Endothelial cell of umbilical vein (primary cell): Measurements from ENCODE around the gene THY1. TPM values are rescaled to one million over a fixed set of nuclear protein-coding genes. Genes with fewer than 3 reads are reported as not detected.

Experiments
- BruUV-seq: library from RNA; stranded (reverse); fragments of 400-500 nt; replicated peaks from 2 replicates; lab custom pipeline; 2021; lab: Mats Ljungman, UMichigan
- CTCF ChIA-PET: fragments of 300-600, 350-600 bp; sonication (Branson Sonifier 250); formaldehyde crosslinking; loops from one replicate; lab custom pipeline; 2021; ENCODE audit warnings: antibody characterized with exemption, inconsistent platforms; lab: Charles Lee
- POLR2A ChIA-PET: fragments of 300-600, 350-600 bp; sonication (Branson Sonifier 250); formaldehyde crosslinking; loops from one replicate; lab custom pipeline; 2021; ENCODE audit warnings: antibody characterized with exemption, inconsistent platforms; lab: Charles Lee
- DNase-seq: peaks from one replicate; pipeline ENCODE4 v3.0.0-alpha.2; 2011; ENCODE audit warnings: low read depth, low spot score
- FAIRE-seq: peaks from 2 replicates; lab custom pipeline; 2011; peaks lifted over from hg19 to GRCh38; lab: Jason Lieb, UNC
- H2AFZ ChIP-seq: 2 replicates; pipeline ENCODE4 v1.6.0; 2012; ENCODE audit warnings: low read depth, low read length, control low read depth, inconsistent platforms
- H3K27ac ChIP-seq: 2 replicates; pipeline ENCODE4 v1.5.1; 2011; ENCODE audit warnings: low read depth, mild to moderate bottlenecking, control low read depth, low read length, moderate library complexity; ENCODE audit not compliant: insufficient read depth
- H3K27me3 ChIP-seq, 2 experiments: 2 replicates each; pipeline versions ENCODE4 v1.6.0 to v1.6.1; 2011; ENCODE audit warnings: low read length in 2 of 2, mixed read lengths in 1 of 2; ENCODE audit not compliant: control insufficient read depth in 2 of 2, insufficient read depth in 2 of 2
- H3K36me3 ChIP-seq, 2 experiments: 2 replicates in 1 of 2; 3 replicates in 1 of 2; pipeline ENCODE4 v1.5.1; 2011; ENCODE audit warnings: low read length in 2 of 2, mild to moderate bottlenecking in 1 of 2, moderate library complexity in 1 of 2; ENCODE audit not compliant: control insufficient read depth in 2 of 2, insufficient read depth in 2 of 2; ENCODE audit errors: extremely low read depth in 1 of 2
- H3K4me1 ChIP-seq: 3 replicates; pipeline ENCODE4 v1.5.1; 2011; ENCODE audit warnings: mild to moderate bottlenecking, low read length; ENCODE audit not compliant: control insufficient read depth, insufficient read depth; ENCODE audit errors: extremely low read depth
- H3K4me2 ChIP-seq: 2 replicates; pipeline ENCODE4 v1.6.1; 2011; ENCODE audit warnings: low read length, control low read depth, mixed read lengths; ENCODE audit not compliant: insufficient read depth
- H3K4me3 ChIP-seq, 3 experiments: fragments of 200-600 bp in 1 of 3; sonication (generic), shearing (Covaris generic) in 1 of 3; replicated peaks in 1 of 3; 2 replicates each; pipeline ENCODE4 v1.5.1; 2011 to 2016; ENCODE audit warnings: control low read depth in 3 of 3, low read length in 3 of 3, mild to moderate bottlenecking in 2 of 3, inconsistent platforms in 1 of 3, low read depth in 1 of 3, moderate library complexity in 1 of 3; ENCODE audit not compliant: insufficient read depth in 1 of 3
- H3K79me2 ChIP-seq: 2 replicates; pipeline ENCODE4 v1.6.0; 2012; ENCODE audit warnings: low read length, inconsistent platforms; ENCODE audit not compliant: control insufficient read depth, insufficient read depth
- H3K9ac ChIP-seq: replicated peaks from 2 replicates; pipeline ENCODE3; 2011; ENCODE audit warnings: low read length, control low read depth; ENCODE audit not compliant: insufficient read depth; ENCODE audit errors: extremely low read depth
- H3K9me1 ChIP-seq: replicated peaks from 3 replicates; pipeline ENCODE4 v1.6.0; 2011; ENCODE audit warnings: mild to moderate bottlenecking, low read length; ENCODE audit not compliant: control insufficient read depth, insufficient read depth; ENCODE audit errors: extremely low read depth
- H3K9me3 ChIP-seq: replicated peaks from 2 replicates; pipeline ENCODE4 v1.5.1; 2012; ENCODE audit warnings: low read length, inconsistent platforms; ENCODE audit not compliant: control insufficient read depth, insufficient read depth
- H4K20me1 ChIP-seq: replicated peaks from 2 replicates; pipeline ENCODE3; 2011; ENCODE audit warnings: mild to moderate bottlenecking, low read length; ENCODE audit not compliant: control insufficient read depth, insufficient read depth; ENCODE audit errors: extremely low read depth
- CTCF ChIP-seq, 2 donors: IDR thresholded peaks; 1 replicate in 1 of 2; 2 replicates in 1 of 2; pipeline ENCODE4 v1.5.1; 2011; ENCODE audit warnings: low read length in 2 of 2, mild to moderate bottlenecking in 2 of 2, moderate library complexity in 2 of 2, control low read depth in 1 of 2, inconsistent platforms in 1 of 2, low read depth in 1 of 2; ENCODE audit not compliant: insufficient read depth in 1 of 2; ENCODE audit errors: extremely low read depth in 1 of 2
- EZH2 ChIP-seq: IDR thresholded peaks from 2 replicates; pipeline ENCODE4 v1.6.1; 2012; ENCODE audit warnings: borderline replicate concordance, low read depth, mild to moderate bottlenecking, moderate library complexity, low read length, inconsistent platforms; ENCODE audit not compliant: severe bottlenecking
- FOS ChIP-seq: IDR thresholded peaks from 2 replicates; pipeline ENCODE4 v1.6.1; 2011; ENCODE audit warnings: mild to moderate bottlenecking, low read length, moderate library complexity, borderline replicate concordance; ENCODE audit not compliant: insufficient read depth
- GATA2 ChIP-seq: IDR thresholded peaks from 2 replicates; pipeline ENCODE4 v1.7.0; 2011; ENCODE audit warnings: low read depth, mild to moderate bottlenecking, moderate library complexity, mixed read lengths, low read length; ENCODE audit not compliant: insufficient read length, insufficient read depth
- JUN ChIP-seq: IDR thresholded peaks from 2 replicates; pipeline ENCODE4 v1.6.1; 2011; ENCODE audit warnings: borderline replicate concordance, low read depth; ENCODE audit not compliant: insufficient read length, insufficient read depth
- MAX ChIP-seq: IDR thresholded peaks from 2 replicates; pipeline ENCODE4 v1.6.1; 2011; ENCODE audit not compliant: insufficient read depth, insufficient read length
- MYC ChIP-seq: IDR thresholded peaks from one replicate; pipeline ENCODE4 v1.6.1; 2011; ENCODE audit warnings: mild to moderate bottlenecking, low read depth, low read length
- POLR2A ChIP-seq: IDR thresholded peaks from 2 replicates; pipeline ENCODE4 v1.6.1; 2012; ENCODE audit warnings: low read depth, mild to moderate bottlenecking, control low read depth, low read length
- POLR2AphosphoS5 ChIP-seq: IDR thresholded peaks from 2 replicates; pipeline ENCODE4 v1.6.1; 2012; ENCODE audit warnings: low read depth, mild to moderate bottlenecking, control low read depth, low read length, moderate library complexity; ENCODE audit not compliant: insufficient read depth
- dilution Hi-C: fragments of 300-500 bp; cut with MboI; formaldehyde crosslinking; loops from one replicate; pipeline ENCODE4 v1.15.0; 2019; ENCODE audit warnings: low sequenced_read_pairs; ENCODE audit not compliant: extremely low pct_ligation_motif_present
- intact Hi-C: fragments of 100-400 bp; cut with micrococcal nuclease; formaldehyde crosslinking; loops from one replicate; pipeline ENCODE4 v1.10.0; 2022
- polyA plus RNA-seq, 4 experiments: library from polyadenylated mRNA; depleted of rRNA in 3 of 4; stranded (reverse) in 3 of 4; unstranded in 1 of 4; fragments of >200 nt; gene quantifications; 2 replicates each; pipeline versions ENCODE4 v1.2.1 to v1.2.3, GENCODE V29; 2011 to 2012; ENCODE audit warnings: missing spikeins in 1 of 4
- total RNA-seq: library from RNA; stranded (reverse); gene quantifications from 2 replicates; pipeline ENCODE4 v1.2.3, GENCODE V29; 2021

THY1 gene
- total and polyA plus RNA-seq, 2 donors (not counting 3 experiments of a cell fraction or from before 2014, with no cell fraction given) = 0.75 to 1.4 TPM

GRCh38 chr11:119445379-119445778 is 22.4 kb upstream of the THY1 start:
- Histone ChIP-seq H2AFZ (no peak overlapping the region), H3K9ac (no peak overlapping the region), H3K9me1 (no peaks in the 10 kb centered on the region), H3K4me2 (no peak overlapping the region), H3K79me2 (no peaks in the 10 kb centered on the region), H3K4me3 (no peak overlapping the region), H4K20me1 (no peaks in the 10 kb centered on the region), H3K27me3 (peaks cover 0 to 2% of the 10 kb centered on the region in 2 experiments), H3K36me3 (no peaks in the 10 kb centered on the region), H3K4me1 (no peaks in the 10 kb centered on the region), H3K27ac (no peak overlapping the region), H3K9me3 (no peaks in the 10 kb centered on the region)
- CTCF ChIA-PET = no interaction called here
- BruUV-seq = no TSS peak
- FAIRE-seq (no peak), DNase-seq (no peak)
- TF ChIP-seq GATA2 = no peak
- no peak for TF ChIP-seq CTCF (IDR thresholded peaks at IDR 0.05; ENCODE audit: extremely low read depth in 1 of 2, insufficient read depth in 1 of 2, low read depth in 1 of 2, low read length in 2 of 2)
- TF ChIP-seq EZH2 = no peak
- TF ChIP-seq MAX = no peak
- no peak for TF ChIP-seq POLR2A
- no peak for TF ChIP-seq MYC
- no peak for TF ChIP-seq JUN
- TF ChIP-seq POLR2AphosphoS5 = no peak
- no peak for TF ChIP-seq FOS
- POLR2A ChIA-PET = no interaction called here
- dilution Hi-C loops (no loop called here), intact Hi-C loops (no loop called here)
